NCI-H460 (cell line): ENCODE measurements around the gene PLIN1. TPM values are rescaled to one million over a fixed set of nuclear protein-coding genes. Genes with fewer than 3 reads are reported as not detected.

Experiments used
- DNase-seq: peaks from one replicate; pipeline ENCODE4 v3.0.0-alpha.2; 2016; ENCODE audit warnings: low read depth; ENCODE audit errors: extremely low read depth
- small RNA-seq, 2 experiments: library from RNA; depleted of rRNA; stranded (forward); fragments of <200 nt; gene quantifications; one replicate each; pipeline ENCODE3, GENCODE V24; 2014
- total RNA-seq: library from RNA; depleted of rRNA; stranded (reverse); fragments of >200 nt; shearing (Covaris generic); gene quantifications from 2 replicates; pipeline ENCODE4 v1.2.3, GENCODE V29; 2014; rRNA removed

The PLIN1 gene
- total RNA-seq, 1 experiment from 2014 or later: 0.52 TPM

DNA sequence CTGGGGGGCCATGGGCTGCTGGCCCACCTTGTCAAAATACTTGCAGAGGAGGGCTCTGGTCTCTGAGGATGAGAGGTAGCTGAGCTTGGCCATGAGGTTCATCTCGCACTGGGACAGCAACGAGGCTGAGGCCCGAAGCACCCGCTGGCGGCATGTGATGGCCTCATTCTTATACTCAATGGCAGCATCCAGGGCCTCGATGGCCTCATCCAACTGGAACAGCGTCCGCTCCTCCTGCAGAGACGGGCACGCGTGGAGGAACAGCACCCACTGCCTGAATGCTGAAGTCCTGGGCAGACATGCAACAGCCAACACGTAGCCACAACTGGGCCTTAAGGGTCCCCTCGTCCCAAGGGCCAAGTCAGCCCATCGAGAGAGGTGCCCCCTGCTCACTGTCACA is 48.9 kb downstream of the PLIN1 start:
- no peak for DNase-seq

DNA sequence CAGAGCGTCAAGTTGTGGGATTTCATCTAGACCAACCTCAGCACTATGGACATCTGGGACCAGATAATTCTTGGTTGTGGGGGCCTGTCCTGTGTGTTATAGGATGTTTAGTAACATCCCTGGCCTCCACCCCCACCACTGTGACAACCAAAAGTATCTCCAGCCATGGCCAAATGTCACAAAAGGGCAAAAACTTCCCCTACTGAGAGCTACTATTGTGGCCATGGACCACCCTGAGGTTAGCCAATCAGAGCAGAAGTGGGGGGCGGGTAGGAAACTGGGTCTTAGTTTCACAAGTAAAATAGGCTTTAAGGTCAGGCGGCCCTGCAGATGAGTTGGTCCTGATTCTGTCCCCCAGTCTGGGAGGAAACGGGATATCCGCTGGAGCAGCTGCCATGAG is 49.3 kb downstream of the PLIN1 start:
- DNase-seq: no peak

DNA sequence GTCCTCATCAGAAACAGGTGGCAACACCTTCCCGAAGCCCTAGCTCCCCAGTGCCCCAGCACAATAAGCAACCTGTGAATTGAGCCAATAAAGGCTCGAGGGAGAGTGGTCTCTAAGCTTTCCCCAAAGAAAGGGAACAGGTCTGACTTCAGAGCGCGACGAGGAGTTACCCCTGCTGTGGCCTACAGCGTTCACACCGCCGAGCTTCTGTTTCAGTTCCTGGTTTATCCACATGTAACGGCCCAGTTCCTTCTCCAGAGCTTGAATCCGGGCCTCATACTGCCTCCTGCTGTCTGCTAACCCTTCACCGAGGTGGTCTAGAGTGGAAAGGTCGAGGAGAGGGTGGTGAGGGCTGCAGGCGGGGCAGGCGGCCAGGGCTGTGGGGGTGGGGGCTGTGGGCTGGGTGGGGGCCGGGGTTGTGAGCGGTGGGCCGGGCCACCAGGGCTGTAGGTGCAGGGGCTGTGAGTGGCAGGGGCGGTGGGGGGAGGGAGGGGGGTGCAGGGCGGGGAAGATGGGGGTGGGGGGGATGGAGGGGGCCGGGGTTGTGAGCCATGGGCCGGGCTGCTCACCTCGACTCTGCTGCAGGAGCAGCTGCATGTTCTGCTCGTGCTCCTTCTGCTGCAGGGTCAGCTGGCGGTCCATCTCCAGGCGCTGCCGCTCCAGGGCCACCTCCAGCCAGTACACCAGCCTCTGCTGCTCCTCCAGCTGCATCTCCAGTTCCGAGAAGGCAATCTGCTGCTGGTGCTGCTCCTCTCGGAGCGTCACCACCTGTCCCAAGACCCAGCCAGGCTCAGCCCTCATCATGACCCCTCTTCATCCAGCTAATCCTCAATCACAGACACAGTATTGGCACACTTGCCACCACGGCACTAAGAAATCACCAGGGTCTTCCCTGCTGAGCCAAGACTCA is 50.1 kb downstream of the PLIN1 start:
- no peak for DNase-seq

DNA sequence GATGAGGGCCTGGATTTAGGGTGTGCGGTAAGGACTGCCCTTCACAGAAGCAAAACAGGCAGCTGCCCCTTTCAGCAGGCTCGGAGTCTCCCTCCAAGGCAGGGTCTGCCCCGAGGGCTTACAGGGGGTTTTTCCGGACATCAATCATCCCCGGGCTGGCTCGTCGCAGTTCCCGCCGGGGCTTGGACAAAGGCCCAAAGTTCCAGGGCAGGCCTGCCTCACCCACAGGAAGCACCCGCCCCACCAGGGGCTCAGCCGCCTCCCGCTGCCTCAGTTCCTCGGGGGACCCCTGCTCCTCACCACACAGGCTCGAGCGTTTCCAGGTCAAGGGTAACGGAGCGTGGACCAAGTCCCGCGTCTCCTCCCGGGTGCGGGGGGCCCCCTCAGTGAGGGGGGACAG is 50.9 kb downstream of the PLIN1 start:
- no peak for DNase-seq

DNA sequence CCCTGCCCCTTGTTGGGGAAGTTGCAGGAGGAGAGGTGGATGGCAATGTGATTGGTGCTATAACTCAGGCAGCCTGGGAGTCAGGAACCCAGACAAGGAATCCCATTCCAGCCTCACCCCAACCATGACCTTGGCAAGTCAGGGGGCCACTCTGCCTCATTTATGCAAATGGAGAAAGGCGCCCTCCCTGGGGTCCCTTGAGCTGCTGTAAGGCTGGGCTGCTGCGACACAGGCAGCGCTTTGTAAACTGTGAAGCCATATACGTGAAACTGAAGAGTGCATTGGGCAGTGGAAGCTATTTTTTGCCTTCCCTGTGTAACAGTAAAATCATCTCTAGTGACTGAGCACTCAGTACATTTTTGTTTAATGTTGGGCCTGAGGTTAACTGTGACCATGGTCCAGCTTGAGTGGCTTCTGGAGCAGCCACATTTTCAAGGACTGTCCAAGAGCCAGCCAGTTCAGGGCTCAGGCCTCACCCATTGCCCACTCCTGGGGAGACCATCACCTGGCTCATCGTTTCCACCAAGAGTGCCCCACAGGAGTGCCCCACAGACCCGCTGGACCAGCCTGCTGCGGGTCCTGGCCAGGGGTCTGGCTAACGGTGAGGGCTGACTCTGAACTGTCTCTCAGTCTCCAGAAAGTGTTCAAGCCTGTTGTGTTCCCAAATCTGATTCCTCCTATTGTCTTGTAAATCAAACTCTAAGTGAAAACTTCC is 51.8 kb downstream of the PLIN1 start:
- no peak for DNase-seq

DNA sequence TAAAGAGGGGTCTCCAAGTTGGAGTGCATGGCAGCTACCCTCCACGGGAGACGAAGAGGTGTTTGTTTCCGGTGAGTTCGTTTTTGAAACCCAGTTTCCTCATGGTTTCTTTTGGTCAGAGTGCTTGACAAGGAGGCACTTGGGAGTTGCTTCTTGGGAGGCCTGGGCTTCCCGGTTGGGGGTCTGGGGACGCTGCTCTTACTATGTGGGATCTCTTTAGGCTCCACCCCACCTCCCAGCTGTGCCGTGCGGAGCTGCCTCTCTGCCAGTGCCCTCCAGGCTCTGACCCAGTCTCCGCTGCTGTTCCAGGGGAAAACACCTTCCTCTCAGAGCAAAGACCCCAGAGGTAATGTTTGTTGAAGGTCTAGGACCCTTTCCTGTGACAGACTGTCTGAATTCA is 53.5 kb downstream of the PLIN1 start:
- DNase-seq: no peak

DNA sequence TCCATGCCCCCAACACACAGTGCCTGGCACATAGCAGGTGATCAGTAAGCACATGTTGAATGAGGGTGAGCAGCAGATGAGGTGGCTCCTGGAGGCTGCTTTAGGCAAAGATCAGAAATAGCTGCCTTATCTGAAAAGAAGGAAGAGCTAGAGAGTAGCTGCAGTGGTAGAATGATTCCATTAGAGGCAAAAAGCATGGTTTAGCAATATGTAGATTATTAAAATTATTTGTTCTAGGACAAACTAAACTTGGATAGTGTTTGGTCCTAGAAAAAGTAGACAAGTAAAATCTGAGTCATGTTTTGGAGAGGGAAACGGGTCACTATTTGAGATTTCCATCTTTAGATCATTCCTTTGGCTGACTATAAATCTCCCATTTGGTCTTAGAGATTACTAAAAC is 56.0 kb downstream of the PLIN1 start:
- DNase-seq: no peak

DNA sequence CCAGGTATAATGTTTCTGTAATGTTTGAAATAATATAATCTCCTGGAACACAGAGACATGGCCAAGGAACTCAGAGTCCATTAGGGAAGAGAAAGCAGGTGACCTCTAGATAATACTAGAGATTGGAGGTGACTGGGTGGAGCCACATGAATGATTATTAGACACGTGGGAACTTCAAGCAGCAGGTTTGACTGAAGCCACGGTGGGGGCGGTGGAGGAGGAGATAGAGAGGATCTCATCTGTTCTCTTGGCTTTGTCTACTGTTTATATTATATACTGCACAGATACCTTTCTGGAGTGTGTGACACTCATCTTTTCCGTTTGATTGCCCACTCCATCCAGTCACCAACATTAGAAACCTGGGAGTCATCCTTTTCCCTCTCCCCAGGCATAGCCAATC is 57.6 kb downstream of the PLIN1 start:
- DNase-seq: no peak

DNA sequence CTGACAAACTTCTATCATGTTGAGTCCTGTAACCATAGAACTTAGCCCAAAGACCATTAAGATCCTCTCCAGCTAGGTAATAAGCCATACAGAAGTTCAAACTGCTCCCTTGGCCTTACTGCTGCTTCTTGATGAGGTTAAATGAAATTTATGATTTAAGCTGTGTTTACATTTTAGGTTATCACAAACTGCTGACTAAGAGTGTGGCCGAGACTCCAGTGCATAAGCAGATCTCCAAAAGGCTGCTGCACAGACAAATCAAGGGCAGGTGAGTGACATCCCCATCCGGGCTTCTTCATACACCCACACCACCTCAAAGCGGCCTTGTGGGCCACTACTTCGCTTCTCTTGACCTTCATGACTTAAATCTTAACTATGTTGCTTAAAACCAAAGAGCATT is 62.9 kb downstream of the PLIN1 start:
- no peak for DNase-seq

DNA sequence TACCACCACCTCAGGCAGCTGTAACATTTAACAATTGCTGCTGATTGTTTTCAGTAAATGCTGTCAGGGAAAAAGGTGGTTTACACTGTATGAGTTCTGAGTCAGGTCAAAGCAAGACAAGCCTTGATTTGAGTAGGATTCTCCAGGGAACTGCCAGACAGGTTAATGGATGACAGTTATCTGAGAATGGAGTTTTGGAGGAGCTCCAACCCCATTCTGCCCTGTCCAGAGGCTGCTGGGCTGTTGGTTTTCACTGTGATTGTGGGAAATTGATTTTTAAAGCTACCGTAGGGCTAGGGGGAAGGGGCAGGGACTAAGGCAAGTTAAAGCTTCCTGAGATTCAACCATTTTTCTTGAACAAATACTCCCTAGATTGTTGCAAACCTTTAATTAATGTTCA is 64.0 kb downstream of the PLIN1 start:
- no peak for DNase-seq

Small RNA genes within 50 kb of the gene (small RNA-seq; reads per million reads assigned to genes)
- gene RNU6-132P: 0 reads per million in 2 experiments

Other genes with a start within 250 kb of the PLIN1 start
- gene RHCG, start 182.8 kb downstream of the PLIN1 start, total RNA-seq: 0.59 and 0.78 TPM in 2 replicates
- gene TICRR, start 103.9 kb downstream of the PLIN1 start, total RNA-seq: 5.2 and 5.9 TPM in 2 replicates
- gene KIF7, start 23.9 kb downstream of the PLIN1 start, total RNA-seq: 1.9 and 2.6 TPM in 2 replicates
- 8.0 and 8.4 TPM in 2 replicates for gene PEX11A, start 11.4 kb upstream of the PLIN1 start, total RNA-seq
- gene WDR93, start 11.4 kb upstream of the PLIN1 start, total RNA-seq: 0.17 and 0.30 TPM in 2 replicates
- 3.1 TPM in 2 replicates for gene MESP1, start 71.9 kb upstream of the PLIN1 start, total RNA-seq
- gene MESP2, start 97.0 kb upstream of the PLIN1 start, total RNA-seq: not detected in 2 replicates
- gene ANPEP, start 135.5 kb upstream of the PLIN1 start, total RNA-seq: 0.45 TPM in 1 of 2 replicates, not detected in the other
- 47.9 and 53.0 TPM in 2 replicates for gene AP3S2, start 214.6 kb upstream of the PLIN1 start, total RNA-seq
- 4.1 and 5.2 TPM in 2 replicates for gene ARPIN, start 233.6 kb upstream of the PLIN1 start, total RNA-seq